HG03558 (cell line): ENCODE data around the gene VAV2.
"Not testable (repeated sequence)": the region's sequence is repeated elsewhere in the genome, so short reads cannot be mapped to it uniquely, and the experiment has no call there.

Source experiments
- ATAC-seq: cut with Tn5 transposase; IDR thresholded peaks from one replicate; pipeline ENCODE4 v1.9.1; 2021; ENCODE audit warnings: moderate number of reproducible peaks; ENCODE audit not compliant: unreplicated experiment; ENCODE audit errors: extremely low read depth

Gene VAV2

GRCh38 chr9:133767008-133767407 is 225.1 kb downstream of the VAV2 start:
- no peak for ATAC-seq

DNA sequence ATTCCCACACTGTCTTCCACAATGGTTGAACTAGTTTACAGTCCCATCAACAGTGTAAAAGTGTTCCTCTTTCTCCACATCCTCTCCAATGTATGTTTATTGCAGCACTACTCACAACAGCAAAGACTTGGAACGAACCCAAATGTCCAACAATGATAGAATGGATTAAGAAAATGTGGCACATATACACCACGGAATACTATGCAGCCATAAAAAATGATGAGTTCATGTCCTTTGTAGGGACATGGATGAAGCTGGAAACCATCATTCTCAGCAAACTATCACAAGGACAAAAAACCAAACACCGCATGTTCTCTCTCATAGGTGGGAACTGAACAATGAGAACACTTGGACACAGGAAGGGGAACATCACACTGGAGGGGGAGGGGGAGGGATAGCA is 225.9 kb downstream of the VAV2 start:
- ATAC-seq, result not testable (repeated sequence)

- no peak for ATAC-seq
Measured at GRCh38 chr9:133763272-133764183, 228.6 kb downstream of the VAV2 start.

DNA sequence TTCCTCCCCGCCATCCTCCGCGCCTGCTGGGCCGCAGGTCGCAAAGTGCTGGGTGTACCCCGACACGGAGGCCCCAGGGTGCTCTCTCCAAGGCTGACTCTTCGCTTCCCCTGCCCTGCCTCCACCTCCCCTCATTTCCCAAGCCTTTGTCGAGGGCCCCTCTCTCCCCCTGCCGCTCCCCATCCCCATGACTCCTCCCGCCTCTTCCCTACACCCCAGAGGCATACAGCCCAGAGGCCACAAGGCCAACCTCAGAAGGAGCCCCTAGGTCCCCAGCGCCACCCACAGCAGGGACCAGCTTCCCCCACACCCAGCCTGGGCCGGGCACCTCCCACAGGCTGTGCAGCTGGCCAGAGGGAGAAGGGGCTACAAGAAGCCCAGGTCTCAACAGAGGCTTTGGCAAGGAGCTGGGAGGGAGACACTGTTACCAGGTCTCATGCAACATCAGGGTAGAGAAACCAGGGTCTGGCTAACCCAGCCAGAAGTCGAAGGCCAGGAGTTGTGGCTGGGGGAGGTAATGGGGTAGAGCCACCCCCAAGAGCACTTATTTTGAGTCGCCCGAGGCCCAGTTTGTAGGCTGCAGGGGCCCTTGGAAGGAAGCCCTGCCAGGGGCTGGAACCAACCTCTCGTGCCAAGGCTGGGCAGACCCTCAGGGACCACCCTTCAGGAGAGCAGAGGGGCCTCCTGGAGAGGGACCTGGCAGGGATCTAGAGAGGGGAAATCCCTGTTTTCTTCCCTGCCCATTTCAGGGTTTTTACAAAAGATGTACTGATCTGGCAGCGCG is 229.4 kb downstream of the VAV2 start:
- ATAC-seq, result no peak

- ATAC-seq, result no peak
Measured at GRCh38 chr9:133761641-133762248, 230.4 kb downstream of the VAV2 start.

- no peak for ATAC-seq
Measured at GRCh38 chr9:133760713-133761290, 231.3 kb downstream of the VAV2 start.

- ATAC-seq, result no peak
Measured at GRCh38 chr9:133759946-133760345, 232.2 kb downstream of the VAV2 start.

- ATAC-seq, result no peak
Measured at GRCh38 chr9:133759146-133759900, 232.8 kb downstream of the VAV2 start.

- ATAC-seq, result no peak
Measured at GRCh38 chr9:133758228-133758627, 233.9 kb downstream of the VAV2 start.

DNA sequence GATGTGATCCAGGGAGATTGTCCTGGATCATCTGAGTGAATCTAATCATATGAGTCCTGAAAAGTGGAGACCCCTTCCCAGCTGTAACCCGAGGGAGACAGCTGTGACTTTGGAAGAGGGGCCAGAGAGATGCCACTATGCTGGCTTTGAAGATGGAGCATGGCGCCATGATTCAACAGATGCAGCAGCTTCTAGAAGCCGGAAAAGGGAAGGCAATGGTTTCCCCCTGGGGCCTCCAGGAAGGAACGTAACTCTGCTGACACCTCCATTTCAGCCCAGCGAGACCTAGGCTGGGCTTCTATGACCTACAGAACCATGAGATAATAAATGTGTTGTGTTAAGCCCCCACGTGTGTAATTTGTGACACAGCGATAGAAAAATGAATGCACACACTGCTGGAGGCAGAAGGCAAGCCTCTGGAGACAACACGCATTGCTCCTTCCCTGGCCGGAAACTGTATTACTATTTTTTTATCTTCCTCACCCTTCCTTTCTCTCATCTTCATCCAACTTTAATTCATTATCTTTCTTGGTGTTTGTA is 237.4 kb downstream of the VAV2 start:
- ATAC-seq, result no peak

DNA sequence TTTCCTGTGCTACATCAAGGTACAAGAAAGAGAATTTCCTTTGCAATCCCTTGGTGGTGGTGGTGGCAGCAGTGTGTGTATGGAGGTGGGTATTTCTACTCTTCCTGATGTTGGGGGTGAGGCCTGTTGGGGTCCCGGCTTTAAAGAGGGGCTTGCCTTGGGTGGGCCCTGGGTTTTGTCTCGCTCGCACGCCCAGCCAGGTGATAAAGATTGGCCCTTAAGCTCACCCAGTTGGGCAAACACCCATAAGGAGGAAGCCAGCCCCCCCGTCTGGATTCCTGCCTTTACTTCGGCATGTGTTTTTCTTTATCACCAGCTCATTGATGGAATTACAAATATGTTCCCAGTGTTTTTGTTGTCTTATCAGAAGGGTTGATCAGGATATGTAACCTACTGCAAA is 237.9 kb downstream of the VAV2 start:
- no peak for ATAC-seq

DNA sequence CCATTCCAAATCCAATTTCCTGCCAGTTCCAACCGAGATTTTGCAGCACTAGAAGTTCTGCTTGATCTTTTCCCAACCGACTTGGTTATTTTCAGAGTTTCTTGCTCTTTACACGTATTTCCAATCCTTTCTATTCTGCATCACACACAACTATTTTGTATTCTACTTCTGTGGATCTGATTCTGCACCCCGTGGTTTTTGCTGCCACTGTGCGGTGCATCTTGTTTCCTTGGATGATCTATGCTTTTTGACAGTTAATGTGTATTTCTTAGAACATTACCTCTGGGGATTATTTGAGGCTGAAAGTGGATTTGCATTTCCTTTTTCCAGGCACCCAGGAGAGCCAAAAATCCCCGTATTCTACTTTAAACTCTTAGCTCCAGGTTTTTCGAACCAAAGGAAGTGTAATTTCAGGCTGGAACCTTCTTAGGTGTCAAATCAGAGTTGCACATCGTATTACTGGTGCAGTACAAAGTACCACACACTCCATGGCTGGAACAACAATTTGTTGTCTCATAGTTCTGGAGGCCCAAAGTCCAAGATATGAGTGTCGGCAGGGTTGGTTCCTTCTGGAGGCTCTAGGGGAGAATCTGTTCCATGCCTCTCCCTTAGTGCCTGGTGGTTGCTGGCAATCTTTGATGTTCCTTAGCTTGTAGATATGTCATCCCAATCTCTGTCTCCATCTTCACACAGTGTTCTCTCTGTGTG is 239.2 kb downstream of the VAV2 start:
- no peak for ATAC-seq

DNA sequence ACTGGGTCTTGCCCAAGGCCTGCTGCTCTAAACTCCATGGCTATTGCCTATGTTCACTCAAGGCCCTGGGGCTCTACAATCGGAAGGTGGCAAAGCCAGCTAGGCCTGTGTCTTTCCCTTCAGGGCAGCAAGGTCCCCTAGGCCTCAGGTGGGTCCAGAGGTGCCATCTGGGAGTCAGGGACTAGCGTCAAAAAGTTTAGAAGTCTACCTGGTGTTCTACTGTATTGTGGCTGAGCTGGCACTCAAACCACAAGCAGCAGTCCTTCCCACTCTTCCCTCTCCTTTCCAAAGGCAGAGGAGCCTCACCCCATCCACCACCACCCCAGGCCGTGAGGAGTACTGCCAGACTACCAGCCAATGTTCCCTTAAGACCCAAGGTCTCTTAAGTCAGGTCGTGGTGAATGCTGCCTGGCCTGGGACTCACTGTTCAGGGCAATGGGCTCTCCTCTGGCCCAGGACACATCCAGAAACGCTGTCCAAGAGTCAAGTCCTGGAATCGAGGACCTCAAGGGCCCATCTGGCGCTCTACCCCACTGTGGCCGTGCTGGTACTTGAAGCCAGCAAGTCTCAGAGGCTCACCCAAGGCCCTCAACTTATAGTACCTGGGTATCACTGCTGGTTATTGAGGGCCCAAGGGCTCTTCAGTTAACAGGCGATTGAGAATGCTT is 241.0 kb downstream of the VAV2 start:
- ATAC-seq, result no peak

DNA sequence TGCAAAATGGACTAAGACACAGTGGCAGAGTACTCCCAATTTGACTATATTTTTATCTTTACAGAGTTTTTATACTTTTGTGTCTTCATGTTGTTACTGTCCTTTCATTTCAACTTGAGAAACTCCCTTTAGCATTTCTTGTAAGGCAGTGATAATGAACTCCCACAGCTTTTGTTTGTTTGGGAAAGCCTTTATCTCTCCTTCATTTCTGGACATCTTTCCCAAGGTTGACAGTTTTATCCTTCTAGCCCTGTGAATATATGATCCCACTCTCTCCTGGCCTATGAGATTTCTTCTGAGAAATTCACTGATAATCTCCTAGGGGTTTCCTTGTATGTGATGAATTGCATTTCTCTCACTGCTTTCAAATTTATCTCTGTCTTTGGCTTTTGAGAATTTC is 244.8 kb downstream of the VAV2 start:
- no peak for ATAC-seq

DNA sequence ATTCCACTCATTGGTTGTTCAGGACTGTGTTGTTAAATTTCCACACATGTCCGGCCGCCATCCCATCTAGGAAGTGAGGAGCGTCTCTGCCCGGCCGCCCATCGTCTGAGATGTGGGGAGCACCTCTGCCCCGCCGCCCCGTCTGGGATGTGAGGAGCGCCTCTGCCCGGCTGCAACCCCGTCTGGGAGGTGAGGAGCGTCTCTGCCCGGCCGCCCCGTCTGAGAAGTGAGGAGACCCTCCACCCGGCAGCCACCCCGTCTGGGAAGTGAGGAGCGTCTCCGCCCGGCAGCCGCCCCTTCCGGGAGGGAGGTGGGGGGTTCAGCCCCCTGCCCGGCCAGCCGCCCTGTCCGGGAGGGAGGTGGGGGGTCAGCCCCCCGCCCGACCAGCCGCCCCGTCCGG is 247.6 kb downstream of the VAV2 start:
- ATAC-seq, result not testable (repeated sequence)

- no peak for ATAC-seq
Measured at GRCh38 chr9:133742849-133743444, 249.2 kb downstream of the VAV2 start.

GRCh38 chr9:133742251-133742650 is 249.9 kb downstream of the VAV2 start:
- ATAC-seq, result no peak

- ATAC-seq, result no peak
Measured at GRCh38 chr9:133741716-133742115, 250.4 kb downstream of the VAV2 start.
